SK-N-SH (cell line): ENCODE results near the gene SPON2. TPM values are rescaled to one million over a fixed set of nuclear protein-coding genes. Genes with fewer than 3 reads are reported as not detected.

ENCODE experiments used
- CTCF ChIA-PET: fragments of 300-600, 350-600 bp; formaldehyde crosslinking; extraction: SDS; loops from one replicate; lab custom pipeline; 2021; lab: Yijun Ruan, JAX
- POLR2A ChIA-PET: fragments of 350-600 bp; sonication (Branson Sonifier 250); formaldehyde crosslinking; extraction: SDS; loops from one replicate; lab custom pipeline; 2020; ENCODE audit warnings: antibody characterized with exemption, inconsistent platforms; lab: Yijun Ruan, JAX
- DNase-seq: peaks from one replicate; pipeline ENCODE4 v3.0.0; 2012
- H2AFZ ChIP-seq: fragments of 200-600 bp; sonication (generic); 2 replicates; pipeline ENCODE4 v1.8.1; 2016; ENCODE audit warnings: antibody characterized with exemption, mild to moderate bottlenecking, low read depth
- H3F3A ChIP-seq: fragments of 200-600 bp; sonication (generic); replicated peaks from 2 replicates; pipeline ENCODE3; 2016; ENCODE audit warnings: antibody characterized with exemption, mild to moderate bottlenecking; ENCODE audit not compliant: insufficient read depth
- H3K27ac ChIP-seq, 2 experiments: fragments of 200-500 bp in 1 of 2; fragments of 200-600 bp in 1 of 2; sonication (Bioruptor generic) in 1 of 2; sonication (generic), shearing (Covaris generic) in 1 of 2; 2 replicates each; pipeline versions ENCODE4 v1.5.1 to v1.6.1; 2014 to 2016; ENCODE audit warnings: low read depth in 2 of 2, inconsistent platforms in 1 of 2, low read length in 1 of 2, mild to moderate bottlenecking in 1 of 2, mixed read lengths in 1 of 2
- H3K27me3 ChIP-seq: fragments of 200-600 bp; sonication (generic), shearing (Covaris generic); 2 replicates; pipeline ENCODE4 v1.6.1; 2016; ENCODE audit warnings: mixed run types; ENCODE audit not compliant: insufficient read depth
- H3K36me3 ChIP-seq, 2 experiments: fragments of 200-500 bp in 1 of 2; fragments of 200-600 bp in 1 of 2; sonication (Bioruptor generic) in 1 of 2; sonication (generic) in 1 of 2; replicated peaks in 1 of 2; 2 replicates each; pipeline versions ENCODE3 to v1.5.1; 2014 to 2016; ENCODE audit warnings: low read length in 1 of 2, mild to moderate bottlenecking in 1 of 2; ENCODE audit not compliant: insufficient read depth in 2 of 2, control insufficient read depth in 1 of 2
- H3K4me1 ChIP-seq, 2 experiments: fragments of 200-500 bp in 1 of 2; fragments of 200-600 bp in 1 of 2; sonication (Bioruptor generic) in 1 of 2; sonication (generic), shearing (Covaris generic) in 1 of 2; 2 replicates each; pipeline versions ENCODE4 v1.5.1 to v1.6.1; 2014 to 2016; ENCODE audit warnings: low read depth in 1 of 2, low read length in 1 of 2, mixed run types in 1 of 2; ENCODE audit not compliant: insufficient read depth in 2 of 2, control insufficient read depth in 1 of 2
- H3K4me2 ChIP-seq: fragments of 200-600 bp; sonication (generic), shearing (Covaris generic); 2 replicates; pipeline ENCODE4 v1.6.1; 2017; ENCODE audit warnings: mixed run types
- H3K4me3 ChIP-seq, 2 experiments: fragments of 200-500 bp in 1 of 2; fragments of 200-600 bp in 1 of 2; sonication (Bioruptor generic) in 1 of 2; sonication (generic), shearing (Covaris generic) in 1 of 2; 2 replicates each; pipeline versions ENCODE4 v1.5.1 to v1.8.1; 2014 to 2016; ENCODE audit warnings: low read depth in 2 of 2, inconsistent platforms in 1 of 2, low read length in 1 of 2, mild to moderate bottlenecking in 1 of 2, mixed read lengths in 1 of 2, moderate library complexity in 1 of 2
- H3K79me2 ChIP-seq: fragments of 200-600 bp; sonication (generic); 2 replicates; pipeline ENCODE4 v1.8.1; 2017; ENCODE audit warnings: mild to moderate bottlenecking; ENCODE audit not compliant: insufficient read depth
- H3K9ac ChIP-seq: fragments of 200-600 bp; sonication (generic); 2 replicates; pipeline ENCODE4 v1.6.1; 2017; ENCODE audit warnings: mixed run types
- H3K9me2 ChIP-seq: fragments of 200-600 bp; sonication (generic); 2 replicates; pipeline ENCODE4 v1.6.1; 2017; ENCODE audit warnings: mixed run types
- H3K9me3 ChIP-seq: fragments of 200-600 bp; sonication (generic); 2 replicates; pipeline ENCODE4 v1.6.1; 2017; ENCODE audit warnings: mixed run types, mild to moderate bottlenecking, moderate library complexity
- H4K20me1 ChIP-seq: fragments of 200-600 bp; sonication (generic); 2 replicates; pipeline ENCODE4 v1.6.1; 2017; ENCODE audit warnings: mild to moderate bottlenecking, mixed run types; ENCODE audit not compliant: insufficient read depth
- ELF1 ChIP-seq: IDR thresholded peaks from 2 replicates; pipeline ENCODE4 v1.4.0; 2012
- GABPA ChIP-seq: IDR thresholded peaks from 2 replicates; pipeline ENCODE4 v1.4.0; 2012; ENCODE audit warnings: low read depth, mild to moderate bottlenecking
- GATA2 ChIP-seq: sonication (generic); formaldehyde crosslinking; IDR thresholded peaks from 2 replicates; pipeline ENCODE4 v1.5.0; 2020; ENCODE audit warnings: mild to moderate bottlenecking, missing genetic modification reagents
- JUND ChIP-seq: IDR thresholded peaks from 2 replicates; pipeline ENCODE4 v1.4.0; 2012
- POLR2AphosphoS5 ChIP-seq: IDR thresholded peaks from 2 replicates; pipeline ENCODE4 v1.6.1; 2012; ENCODE audit warnings: low read depth, low read length
- RFX5 ChIP-seq: IDR thresholded peaks from 2 replicates; pipeline ENCODE4 v1.6.1; 2012; ENCODE audit warnings: mild to moderate bottlenecking, improper control_type of control experiment, low read length
- TAF1 ChIP-seq: IDR thresholded peaks from 2 replicates; pipeline ENCODE4 v1.6.1; 2012; ENCODE audit warnings: low read depth, mild to moderate bottlenecking, low read length, moderate library complexity, borderline replicate concordance
- TEAD4 ChIP-seq: IDR thresholded peaks from 2 replicates; pipeline ENCODE4 v1.4.0; 2012; ENCODE audit warnings: mild to moderate bottlenecking, borderline replicate concordance; ENCODE audit not compliant: insufficient read depth
- WGBS: methylation state at CpG from one replicate; pipeline ENCODE4 v1.1.6; 2017; ENCODE audit warnings: low lambda C conversion rate; 5-methylcytosine and 5-hydroxymethylcytosine counted together
- polyA plus RNA-seq, 3 experiments: library from polyadenylated mRNA; depleted of rRNA; stranded (reverse); fragments of >200 nt; gene quantifications; 2 replicates each; pipeline ENCODE4 v1.2.3, GENCODE V29; 2012
- TF ChIP-seq, protein P1 (sequence below): IDR thresholded peaks from 2 replicates; pipeline ENCODE4 v1.4.0; 2012; ENCODE audit warnings: low read depth
- TF ChIP-seq, protein P2 (sequence below): IDR thresholded peaks from 2 replicates; pipeline ENCODE4 v1.6.1; 2012; ENCODE audit warnings: mild to moderate bottlenecking, low read depth, low read length, moderate library complexity
- TF ChIP-seq, protein P3 (sequence below): fragments of 200-600 bp; sonication (generic); IDR thresholded peaks from 2 replicates; pipeline ENCODE4 v1.6.1; 2017; ENCODE audit warnings: antibody characterized with exemption, mild to moderate bottlenecking, moderate library complexity
- TF ChIP-seq, protein P4 (sequence below): IDR thresholded peaks from 2 replicates; pipeline ENCODE4; 2012
- TF ChIP-seq, protein P5 (sequence below): IDR thresholded peaks from 2 replicates; pipeline ENCODE4 v1.4.0; 2012; ENCODE audit warnings: low read depth, borderline replicate concordance

Gene SPON2
- polyA plus RNA-seq, 1 of the 3 experiments (the other 2 are of a cell fraction): 11.4 TPM

DNA sequence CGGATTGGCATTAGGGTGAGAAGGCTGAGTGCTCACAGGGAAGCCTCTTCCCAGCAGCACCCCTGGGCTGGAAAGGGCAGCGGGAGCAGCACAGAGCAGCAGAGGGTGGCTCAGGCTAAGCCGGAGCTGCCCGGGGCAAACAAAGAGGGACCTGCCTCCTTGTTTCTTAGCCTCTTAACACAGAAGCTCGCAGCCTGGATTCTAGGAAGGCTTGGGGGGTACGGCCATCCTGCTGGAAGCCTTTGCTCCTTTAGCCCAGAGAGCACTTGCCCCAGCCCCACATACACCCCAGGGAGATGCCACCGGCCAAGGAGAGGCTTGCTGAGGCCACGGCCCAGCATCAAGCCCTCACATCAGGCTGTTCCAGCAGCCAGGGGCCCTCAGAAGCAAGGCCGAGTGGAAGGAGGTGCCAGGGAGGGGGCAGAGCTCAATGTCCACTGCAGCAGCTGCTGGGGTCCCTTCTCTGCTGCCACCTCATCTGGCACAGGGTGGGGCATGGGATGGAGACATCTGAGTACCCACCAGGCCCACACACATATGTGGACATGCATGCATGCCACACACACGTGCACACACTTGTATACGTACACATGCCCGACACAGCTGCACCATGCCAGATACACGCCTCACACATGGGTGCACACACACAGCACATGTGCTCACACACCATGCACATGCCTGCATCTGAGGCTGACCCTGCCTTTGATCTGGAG is 20.3 kb upstream of the SPON2 start:
- WGBS: 62% methylated on average over 10 of the region's 13 CpGs
- Histone ChIP-seq H3K36me3 (peaks cover 0 to 3% of the 10 kb centered on the region in 2 experiments), H3K4me2 (peak overlapping the region; percentile 51; the same call in 1 of the 2 replicates), H3K27ac (peak overlapping the region; percentile 80 to 89), H3K9me2 (no peaks in the 10 kb centered on the region), H3K9ac (peak overlapping the region; percentile 51; the same call in 1 of the 2 replicates), H3K4me3 (no peak overlapping the region; a peak in 1 of 4 replicates), H2AFZ (no peak overlapping the region), H3K9me3 (no peaks in the 10 kb centered on the region), H3K4me1 (peaks cover 14 to 28% of the 10 kb centered on the region in 2 experiments; a peak in 3 of 4 replicates), H3K79me2 (no peaks in the 10 kb centered on the region), H3F3A (peaks cover 23% of the 10 kb centered on the region), H3K27me3 (no peaks in the 10 kb centered on the region), H4K20me1 (no peaks in the 10 kb centered on the region)
- ChIA-PET POLR2A (interaction anchor here (0.6 to 1.0 kb wide), 3 partner anchors 9 to 12 kb away, joined by 3 read pairs; no protein-coding TSS in a partner anchor), CTCF (interaction anchor here (0.6 to 1.3 kb wide), 4 partner anchors 21 to 62 kb away, joined by 3 read pairs; no protein-coding TSS in a partner anchor)
- DNase-seq: peak; percentile 31
- TF ChIP-seq GABPA: no peak
- no peak for TF ChIP-seq GATA2 (CRISPR knock-in tag)
- TF ChIP-seq, protein P1, sequence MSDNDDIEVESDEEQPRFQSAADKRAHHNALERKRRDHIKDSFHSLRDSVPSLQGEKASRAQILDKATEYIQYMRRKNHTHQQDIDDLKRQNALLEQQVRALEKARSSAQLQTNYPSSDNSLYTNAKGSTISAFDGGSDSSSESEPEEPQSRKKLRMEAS: no peak
- TF ChIP-seq JUND: no peak
- TF ChIP-seq POLR2AphosphoS5: no peak
- TF ChIP-seq, protein P2, sequence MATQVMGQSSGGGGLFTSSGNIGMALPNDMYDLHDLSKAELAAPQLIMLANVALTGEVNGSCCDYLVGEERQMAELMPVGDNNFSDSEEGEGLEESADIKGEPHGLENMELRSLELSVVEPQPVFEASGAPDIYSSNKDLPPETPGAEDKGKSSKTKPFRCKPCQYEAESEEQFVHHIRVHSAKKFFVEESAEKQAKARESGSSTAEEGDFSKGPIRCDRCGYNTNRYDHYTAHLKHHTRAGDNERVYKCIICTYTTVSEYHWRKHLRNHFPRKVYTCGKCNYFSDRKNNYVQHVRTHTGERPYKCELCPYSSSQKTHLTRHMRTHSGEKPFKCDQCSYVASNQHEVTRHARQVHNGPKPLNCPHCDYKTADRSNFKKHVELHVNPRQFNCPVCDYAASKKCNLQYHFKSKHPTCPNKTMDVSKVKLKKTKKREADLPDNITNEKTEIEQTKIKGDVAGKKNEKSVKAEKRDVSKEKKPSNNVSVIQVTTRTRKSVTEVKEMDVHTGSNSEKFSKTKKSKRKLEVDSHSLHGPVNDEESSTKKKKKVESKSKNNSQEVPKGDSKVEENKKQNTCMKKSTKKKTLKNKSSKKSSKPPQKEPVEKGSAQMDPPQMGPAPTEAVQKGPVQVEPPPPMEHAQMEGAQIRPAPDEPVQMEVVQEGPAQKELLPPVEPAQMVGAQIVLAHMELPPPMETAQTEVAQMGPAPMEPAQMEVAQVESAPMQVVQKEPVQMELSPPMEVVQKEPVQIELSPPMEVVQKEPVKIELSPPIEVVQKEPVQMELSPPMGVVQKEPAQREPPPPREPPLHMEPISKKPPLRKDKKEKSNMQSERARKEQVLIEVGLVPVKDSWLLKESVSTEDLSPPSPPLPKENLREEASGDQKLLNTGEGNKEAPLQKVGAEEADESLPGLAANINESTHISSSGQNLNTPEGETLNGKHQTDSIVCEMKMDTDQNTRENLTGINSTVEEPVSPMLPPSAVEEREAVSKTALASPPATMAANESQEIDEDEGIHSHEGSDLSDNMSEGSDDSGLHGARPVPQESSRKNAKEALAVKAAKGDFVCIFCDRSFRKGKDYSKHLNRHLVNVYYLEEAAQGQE: no peak
- TF ChIP-seq, protein P3, sequence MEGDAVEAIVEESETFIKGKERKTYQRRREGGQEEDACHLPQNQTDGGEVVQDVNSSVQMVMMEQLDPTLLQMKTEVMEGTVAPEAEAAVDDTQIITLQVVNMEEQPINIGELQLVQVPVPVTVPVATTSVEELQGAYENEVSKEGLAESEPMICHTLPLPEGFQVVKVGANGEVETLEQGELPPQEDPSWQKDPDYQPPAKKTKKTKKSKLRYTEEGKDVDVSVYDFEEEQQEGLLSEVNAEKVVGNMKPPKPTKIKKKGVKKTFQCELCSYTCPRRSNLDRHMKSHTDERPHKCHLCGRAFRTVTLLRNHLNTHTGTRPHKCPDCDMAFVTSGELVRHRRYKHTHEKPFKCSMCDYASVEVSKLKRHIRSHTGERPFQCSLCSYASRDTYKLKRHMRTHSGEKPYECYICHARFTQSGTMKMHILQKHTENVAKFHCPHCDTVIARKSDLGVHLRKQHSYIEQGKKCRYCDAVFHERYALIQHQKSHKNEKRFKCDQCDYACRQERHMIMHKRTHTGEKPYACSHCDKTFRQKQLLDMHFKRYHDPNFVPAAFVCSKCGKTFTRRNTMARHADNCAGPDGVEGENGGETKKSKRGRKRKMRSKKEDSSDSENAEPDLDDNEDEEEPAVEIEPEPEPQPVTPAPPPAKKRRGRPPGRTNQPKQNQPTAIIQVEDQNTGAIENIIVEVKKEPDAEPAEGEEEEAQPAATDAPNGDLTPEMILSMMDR: no peak
- TF ChIP-seq RFX5: no peak
- TF ChIP-seq, protein P4, sequence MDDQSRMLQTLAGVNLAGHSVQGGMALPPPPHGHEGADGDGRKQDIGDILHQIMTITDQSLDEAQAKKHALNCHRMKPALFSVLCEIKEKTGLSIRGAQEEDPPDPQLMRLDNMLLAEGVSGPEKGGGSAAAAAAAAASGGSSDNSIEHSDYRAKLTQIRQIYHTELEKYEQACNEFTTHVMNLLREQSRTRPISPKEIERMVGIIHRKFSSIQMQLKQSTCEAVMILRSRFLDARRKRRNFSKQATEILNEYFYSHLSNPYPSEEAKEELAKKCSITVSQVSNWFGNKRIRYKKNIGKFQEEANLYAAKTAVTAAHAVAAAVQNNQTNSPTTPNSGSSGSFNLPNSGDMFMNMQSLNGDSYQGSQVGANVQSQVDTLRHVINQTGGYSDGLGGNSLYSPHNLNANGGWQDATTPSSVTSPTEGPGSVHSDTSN: no peak
- TF ChIP-seq TAF1: no peak
- no peak for TF ChIP-seq TEAD4
- TF ChIP-seq, protein P5, sequence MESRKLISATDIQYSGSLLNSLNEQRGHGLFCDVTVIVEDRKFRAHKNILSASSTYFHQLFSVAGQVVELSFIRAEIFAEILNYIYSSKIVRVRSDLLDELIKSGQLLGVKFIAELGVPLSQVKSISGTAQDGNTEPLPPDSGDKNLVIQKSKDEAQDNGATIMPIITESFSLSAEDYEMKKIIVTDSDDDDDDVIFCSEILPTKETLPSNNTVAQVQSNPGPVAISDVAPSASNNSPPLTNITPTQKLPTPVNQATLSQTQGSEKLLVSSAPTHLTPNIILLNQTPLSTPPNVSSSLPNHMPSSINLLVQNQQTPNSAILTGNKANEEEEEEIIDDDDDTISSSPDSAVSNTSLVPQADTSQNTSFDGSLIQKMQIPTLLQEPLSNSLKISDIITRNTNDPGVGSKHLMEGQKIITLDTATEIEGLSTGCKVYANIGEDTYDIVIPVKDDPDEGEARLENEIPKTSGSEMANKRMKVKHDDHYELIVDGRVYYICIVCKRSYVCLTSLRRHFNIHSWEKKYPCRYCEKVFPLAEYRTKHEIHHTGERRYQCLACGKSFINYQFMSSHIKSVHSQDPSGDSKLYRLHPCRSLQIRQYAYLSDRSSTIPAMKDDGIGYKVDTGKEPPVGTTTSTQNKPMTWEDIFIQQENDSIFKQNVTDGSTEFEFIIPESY: no peak
- TF ChIP-seq ELF1: no peak
